Liver (tissue), 9 donors: ENCODE data around the gene TIPRL. TPM values are rescaled to one million over a fixed set of nuclear protein-coding genes. Genes with fewer than 3 reads are reported as not detected.

Source experiments
- DNase-seq: peaks from one replicate; pipeline ENCODE4 v3.0.0-alpha.2; 2017; ENCODE audit warnings: low spot score
- H3K27ac ChIP-seq, 2 donors: one replicate each; pipeline ENCODE4 v1.7.0; 2013; ENCODE audit warnings: inconsistent platforms in 2 of 2, low read length in 2 of 2, control low read depth in 1 of 2, low read depth in 1 of 2, mild to moderate bottlenecking in 1 of 2
- H3K27me3 ChIP-seq, 4 donors: one replicate each; pipeline versions ENCODE4 v1.6.1 to v1.7.0; 2013; ENCODE audit warnings: low read length in 3 of 4, inconsistent platforms in 1 of 4, mild to moderate bottlenecking in 1 of 4, moderate library complexity in 1 of 4; ENCODE audit not compliant: control insufficient read depth in 4 of 4, insufficient read depth in 4 of 4
- H3K36me3 ChIP-seq, 4 donors: one replicate each; pipeline versions ENCODE4 v1.6.1 to v1.7.0; 2013; ENCODE audit warnings: low read length in 3 of 4, mild to moderate bottlenecking in 3 of 4, low read depth in 1 of 4, moderate library complexity in 1 of 4; ENCODE audit not compliant: control insufficient read depth in 4 of 4, insufficient read depth in 3 of 4
- H3K4me1 ChIP-seq, 4 donors: one replicate each; pipeline versions ENCODE4 v1.6.1 to v1.7.0; 2013; ENCODE audit warnings: low read length in 3 of 4, mild to moderate bottlenecking in 3 of 4, moderate library complexity in 1 of 4; ENCODE audit not compliant: control insufficient read depth in 4 of 4, insufficient read depth in 4 of 4
- H3K4me3 ChIP-seq, 3 donors: one replicate each; pipeline versions ENCODE4 v1.6.1 to v1.7.0; 2013; ENCODE audit warnings: low read length in 3 of 3, control low read depth in 1 of 3, low read depth in 1 of 3, mild to moderate bottlenecking in 1 of 3
- H3K9ac ChIP-seq, 2 donors: one replicate each; pipeline ENCODE4 v1.7.0; 2013; ENCODE audit warnings: low read length in 2 of 2, mild to moderate bottlenecking in 2 of 2, moderate library complexity in 2 of 2, control low read depth in 1 of 2, low read depth in 1 of 2
- H3K9me3 ChIP-seq, 4 donors: one replicate each; pipeline versions ENCODE4 v1.6.1 to v1.7.0; 2013; ENCODE audit warnings: low read length in 3 of 4; ENCODE audit not compliant: control insufficient read depth in 4 of 4
- EGR1 ChIP-seq, 2 donors: IDR thresholded peaks; 2 replicates each; pipeline ENCODE4 v1.6.1; 2016 to 2018; ENCODE audit warnings: antibody characterized with exemption in 2 of 2, low read depth in 2 of 2
- FOXA1 ChIP-seq: IDR thresholded peaks from 2 replicates; pipeline ENCODE4 v1.6.1; 2016; ENCODE audit warnings: antibody characterized with exemption
- FOXA2 ChIP-seq: IDR thresholded peaks from 2 replicates; pipeline ENCODE4 v1.6.1; 2016; ENCODE audit warnings: antibody characterized with exemption
- GABPA ChIP-seq, 2 donors: IDR thresholded peaks in 1 of 2; conservative IDR thresholded peaks in 1 of 2; 2 replicates each; pipeline ENCODE4 v1.6.1; 2016; ENCODE audit warnings: antibody characterized with exemption in 2 of 2, mild to moderate bottlenecking in 1 of 2, moderate library complexity in 1 of 2
- HNF4A ChIP-seq, 2 donors: conservative IDR thresholded peaks; 2 replicates each; pipeline ENCODE4 v1.6.1; 2016; ENCODE audit warnings: antibody characterized with exemption in 2 of 2, mild to moderate bottlenecking in 2 of 2
- HNF4G ChIP-seq: IDR thresholded peaks from 2 replicates; pipeline ENCODE4 v1.6.1; 2016; ENCODE audit warnings: antibody characterized with exemption
- JUND ChIP-seq, 2 donors: IDR thresholded peaks; 2 replicates each; pipeline ENCODE4 v1.6.1; 2016; ENCODE audit warnings: antibody characterized with exemption in 2 of 2
- NR2F2 ChIP-seq: IDR thresholded peaks from 2 replicates; pipeline ENCODE4 v1.6.1; 2016; ENCODE audit warnings: antibody characterized with exemption
- RAD21 ChIP-seq, 2 donors: IDR thresholded peaks; 2 replicates each; pipeline ENCODE4 v1.6.1; 2016; ENCODE audit warnings: antibody characterized with exemption in 2 of 2, mild to moderate bottlenecking in 2 of 2
- RXRA ChIP-seq, 2 donors: IDR thresholded peaks; 2 replicates each; pipeline ENCODE4 v1.6.1; 2017 to 2018; ENCODE audit warnings: antibody characterized with exemption in 2 of 2, mild to moderate bottlenecking in 1 of 2
- SP1 ChIP-seq: IDR thresholded peaks from 2 replicates; pipeline ENCODE4 v1.6.1; 2018; ENCODE audit warnings: antibody characterized with exemption, mild to moderate bottlenecking
- TAF1 ChIP-seq: conservative IDR thresholded peaks from 2 replicates; pipeline ENCODE4 v1.6.1; 2016; ENCODE audit warnings: antibody characterized with exemption, mild to moderate bottlenecking
- YY1 ChIP-seq: IDR thresholded peaks from 2 replicates; pipeline ENCODE4 v1.6.1; 2016; ENCODE audit warnings: antibody characterized with exemption, mild to moderate bottlenecking
- WGBS: extraction: QIAGEN DNeasy Blood & Tissue Kit; methylation state at CpG from one replicate; pipeline ENCODE4 v1.1.7; 2013; 5-methylcytosine and 5-hydroxymethylcytosine counted together
- polyA plus RNA-seq, 2 donors: library from polyadenylated mRNA; stranded (reverse) in 1 of 2; unstranded in 1 of 2; fragments of 200-250 nt in 1 of 2; fragments of >200 nt in 1 of 2; fragmentation: Nextera tagmentation in 1 of 2; extraction: Ambion mirVana in 1 of 2; gene quantifications; one replicate each; pipeline versions ENCODE4 v1.2.1 to v1.2.3, GENCODE V29; 2013 to 2015
- total RNA-seq, 2 donors: library from RNA; depleted of rRNA; stranded (reverse); fragments of >200 nt; gene quantifications; one replicate each; pipeline ENCODE4 v1.2.3, GENCODE V29; 2014
- TF ChIP-seq, protein P1 (sequence below): IDR thresholded peaks from 2 replicates; pipeline ENCODE4 v1.6.1; 2016; ENCODE audit warnings: antibody characterized with exemption, mild to moderate bottlenecking
- TF ChIP-seq, protein P2 (sequence below): IDR thresholded peaks from 2 replicates; pipeline ENCODE4 v1.6.1; 2016; ENCODE audit warnings: antibody characterized with exemption
- TF ChIP-seq, protein P3 (sequence below): IDR thresholded peaks from 2 replicates; pipeline ENCODE4 v1.6.1; 2016; ENCODE audit warnings: antibody characterized with exemption
- TF ChIP-seq, protein P4 (sequence below): fragments of 150-350 bp; IDR thresholded peaks from 2 replicates; pipeline ENCODE4 v1.5.1; 2017; ENCODE audit warnings: improper control_type of control experiment, low read depth, low read length; ENCODE audit not compliant: missing input control
- donor health status: healthy.
- donor health status: healthy.
- donor health status: healthy.
- donor health status: healthy.
- donor health status: healthy.

Gene TIPRL
- total and polyA plus RNA-seq, 4 donors = 11.2 to 20.0 (median 13.0) TPM

DNA sequence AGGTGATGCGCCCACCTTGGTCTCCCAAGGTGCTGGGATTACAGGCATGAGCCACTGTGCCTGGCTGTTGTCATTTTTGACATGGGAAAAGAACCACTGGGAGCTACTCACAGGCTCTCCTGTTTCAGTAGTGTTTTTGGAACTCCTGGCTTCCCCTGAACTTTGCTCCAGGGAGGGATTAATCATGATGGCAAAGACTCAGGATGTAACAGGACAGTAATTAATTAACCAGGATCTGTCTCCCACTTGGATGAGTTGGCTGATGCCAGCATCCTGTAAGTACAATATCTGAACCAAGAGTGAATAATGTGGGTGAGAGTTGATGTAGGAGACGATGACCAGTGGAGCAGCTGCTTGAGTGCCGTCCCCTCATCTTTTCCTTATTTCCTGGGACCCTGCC is 51.9 kb downstream of the TIPRL start (continued):
- TF ChIP-seq SP1 = peak; percentile 97
- TF ChIP-seq JUND (IDR thresholded peaks at IDR 0.05) = peak; percentile 71 to 79
- TF ChIP-seq RAD21 (IDR thresholded peaks at IDR 0.05) = peak in 1 of 2 donors; percentile 40

DNA sequence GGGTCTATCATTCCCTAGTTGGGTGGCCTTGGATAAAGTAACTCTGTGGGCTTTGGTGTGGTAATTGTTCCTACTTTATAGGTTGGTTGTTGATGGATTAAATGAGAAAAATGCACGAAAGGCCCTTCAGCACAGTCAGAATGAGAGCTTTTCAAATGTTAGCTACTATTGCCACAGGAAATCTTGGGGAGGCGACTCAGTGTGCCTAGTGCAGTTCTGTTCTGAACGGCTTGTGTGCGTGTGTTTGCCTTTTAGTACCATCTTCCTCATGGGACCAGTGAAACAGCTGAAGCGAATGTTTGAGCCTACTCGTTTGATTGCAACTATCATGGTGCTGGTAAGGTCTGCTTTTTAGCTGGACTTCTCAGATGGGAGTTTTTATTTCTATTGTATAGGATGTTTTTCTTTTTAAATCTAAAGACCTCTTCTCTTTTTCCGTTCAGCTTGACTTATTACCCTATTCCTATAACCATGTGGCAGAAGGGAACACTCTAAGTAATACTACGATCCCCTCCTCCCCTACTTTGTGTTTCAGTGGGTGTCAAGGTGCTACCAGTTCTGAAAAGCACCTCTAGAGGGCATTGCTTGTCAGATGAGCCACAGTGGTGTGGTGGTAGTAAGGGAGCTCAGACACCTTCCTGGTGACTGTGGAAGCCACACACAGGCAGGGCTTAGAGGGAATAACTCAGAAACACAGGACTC is 56.2 kb downstream of the TIPRL start:
- H3K4me1 ChIP-seq = peaks cover 11 to 50% (median 40%) of the 10 kb centered on the region in 4 donors
- WGBS = 92% methylated on average over 8 of the region's 8 CpGs
- H3K4me3 ChIP-seq = no peak overlapping the region
- no peak overlapping the region for H3K9ac ChIP-seq
- TF ChIP-seq TAF1 (no peak), JUND (IDR thresholded peaks at IDR 0.05) (no peak), HNF4G (no peak), RXRA (IDR thresholded peaks at IDR 0.05) (no peak), NR2F2 (no peak), EGR1 (IDR thresholded peaks at IDR 0.05; ENCODE audit: low read depth in 2 of 2) (no peak), FOXA1 (no peak), RAD21 (IDR thresholded peaks at IDR 0.05) (peak; percentile 62 to 75), HNF4A (conservative IDR thresholded peaks at IDR 0.05) (no peak), GABPA (IDR thresholded peaks at IDR 0.05 in 1 of 2, conservative IDR thresholded peaks at IDR 0.05 in 1 of 2) (no peak), FOXA2 (no peak)
- TF ChIP-seq, protein P1, sequence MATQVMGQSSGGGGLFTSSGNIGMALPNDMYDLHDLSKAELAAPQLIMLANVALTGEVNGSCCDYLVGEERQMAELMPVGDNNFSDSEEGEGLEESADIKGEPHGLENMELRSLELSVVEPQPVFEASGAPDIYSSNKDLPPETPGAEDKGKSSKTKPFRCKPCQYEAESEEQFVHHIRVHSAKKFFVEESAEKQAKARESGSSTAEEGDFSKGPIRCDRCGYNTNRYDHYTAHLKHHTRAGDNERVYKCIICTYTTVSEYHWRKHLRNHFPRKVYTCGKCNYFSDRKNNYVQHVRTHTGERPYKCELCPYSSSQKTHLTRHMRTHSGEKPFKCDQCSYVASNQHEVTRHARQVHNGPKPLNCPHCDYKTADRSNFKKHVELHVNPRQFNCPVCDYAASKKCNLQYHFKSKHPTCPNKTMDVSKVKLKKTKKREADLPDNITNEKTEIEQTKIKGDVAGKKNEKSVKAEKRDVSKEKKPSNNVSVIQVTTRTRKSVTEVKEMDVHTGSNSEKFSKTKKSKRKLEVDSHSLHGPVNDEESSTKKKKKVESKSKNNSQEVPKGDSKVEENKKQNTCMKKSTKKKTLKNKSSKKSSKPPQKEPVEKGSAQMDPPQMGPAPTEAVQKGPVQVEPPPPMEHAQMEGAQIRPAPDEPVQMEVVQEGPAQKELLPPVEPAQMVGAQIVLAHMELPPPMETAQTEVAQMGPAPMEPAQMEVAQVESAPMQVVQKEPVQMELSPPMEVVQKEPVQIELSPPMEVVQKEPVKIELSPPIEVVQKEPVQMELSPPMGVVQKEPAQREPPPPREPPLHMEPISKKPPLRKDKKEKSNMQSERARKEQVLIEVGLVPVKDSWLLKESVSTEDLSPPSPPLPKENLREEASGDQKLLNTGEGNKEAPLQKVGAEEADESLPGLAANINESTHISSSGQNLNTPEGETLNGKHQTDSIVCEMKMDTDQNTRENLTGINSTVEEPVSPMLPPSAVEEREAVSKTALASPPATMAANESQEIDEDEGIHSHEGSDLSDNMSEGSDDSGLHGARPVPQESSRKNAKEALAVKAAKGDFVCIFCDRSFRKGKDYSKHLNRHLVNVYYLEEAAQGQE = no peak
- TF ChIP-seq, protein P2, sequence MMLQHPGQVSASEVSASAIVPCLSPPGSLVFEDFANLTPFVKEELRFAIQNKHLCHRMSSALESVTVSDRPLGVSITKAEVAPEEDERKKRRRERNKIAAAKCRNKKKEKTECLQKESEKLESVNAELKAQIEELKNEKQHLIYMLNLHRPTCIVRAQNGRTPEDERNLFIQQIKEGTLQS = no peak
- TF ChIP-seq, protein P3, sequence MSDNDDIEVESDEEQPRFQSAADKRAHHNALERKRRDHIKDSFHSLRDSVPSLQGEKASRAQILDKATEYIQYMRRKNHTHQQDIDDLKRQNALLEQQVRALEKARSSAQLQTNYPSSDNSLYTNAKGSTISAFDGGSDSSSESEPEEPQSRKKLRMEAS = no peak
- TF ChIP-seq, protein P4, sequence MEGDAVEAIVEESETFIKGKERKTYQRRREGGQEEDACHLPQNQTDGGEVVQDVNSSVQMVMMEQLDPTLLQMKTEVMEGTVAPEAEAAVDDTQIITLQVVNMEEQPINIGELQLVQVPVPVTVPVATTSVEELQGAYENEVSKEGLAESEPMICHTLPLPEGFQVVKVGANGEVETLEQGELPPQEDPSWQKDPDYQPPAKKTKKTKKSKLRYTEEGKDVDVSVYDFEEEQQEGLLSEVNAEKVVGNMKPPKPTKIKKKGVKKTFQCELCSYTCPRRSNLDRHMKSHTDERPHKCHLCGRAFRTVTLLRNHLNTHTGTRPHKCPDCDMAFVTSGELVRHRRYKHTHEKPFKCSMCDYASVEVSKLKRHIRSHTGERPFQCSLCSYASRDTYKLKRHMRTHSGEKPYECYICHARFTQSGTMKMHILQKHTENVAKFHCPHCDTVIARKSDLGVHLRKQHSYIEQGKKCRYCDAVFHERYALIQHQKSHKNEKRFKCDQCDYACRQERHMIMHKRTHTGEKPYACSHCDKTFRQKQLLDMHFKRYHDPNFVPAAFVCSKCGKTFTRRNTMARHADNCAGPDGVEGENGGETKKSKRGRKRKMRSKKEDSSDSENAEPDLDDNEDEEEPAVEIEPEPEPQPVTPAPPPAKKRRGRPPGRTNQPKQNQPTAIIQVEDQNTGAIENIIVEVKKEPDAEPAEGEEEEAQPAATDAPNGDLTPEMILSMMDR = peak; percentile 51
- DNase-seq = no peak
- H3K27ac ChIP-seq = peak overlapping the region; percentile 63 to 84
- H3K36me3 ChIP-seq = peaks cover 0 to 28% (median 22%) of the 10 kb centered on the region in 4 donors
- no peaks in the 10 kb centered on the region for H3K9me3 ChIP-seq
- no peaks in the 10 kb centered on the region for H3K27me3 ChIP-seq

DNA sequence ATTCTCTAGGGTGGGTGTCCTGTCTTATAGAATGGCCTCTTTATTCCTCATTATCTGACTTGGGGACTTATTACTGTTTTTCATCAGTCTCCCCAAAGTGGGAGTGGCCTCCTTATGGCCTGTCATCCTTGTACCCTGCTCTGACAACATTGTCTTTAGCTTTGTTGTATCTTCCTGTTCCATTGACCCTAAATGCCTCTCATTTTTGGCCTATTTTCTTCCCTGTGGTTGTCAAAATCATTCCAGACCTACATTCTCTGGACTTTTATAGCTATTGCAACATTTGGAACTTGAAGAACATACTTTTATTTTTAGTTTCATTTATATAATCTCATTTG is 56.8 kb downstream of the TIPRL start:
- H3K9me3 ChIP-seq = no peaks in the 10 kb centered on the region
- H3K4me3 ChIP-seq = no peak overlapping the region
- peak overlapping the region; percentile 63 to 84 for H3K27ac ChIP-seq
- H3K36me3 ChIP-seq = peaks cover 0 to 31% (median 25%) of the 10 kb centered on the region in 4 donors
- TF ChIP-seq RXRA (IDR thresholded peaks at IDR 0.05) (peak in 1 of 2 donors; percentile 62), YY1 (no peak), NR2F2 (no peak)
- peaks cover 11 to 45% (median 35%) of the 10 kb centered on the region in 4 donors for H3K4me1 ChIP-seq
- no peak for DNase-seq
- no peak overlapping the region for H3K9ac ChIP-seq
- no peaks in the 10 kb centered on the region for H3K27me3 ChIP-seq
